ENCODE results near the gene TTC9C. TPM values are rescaled to one million over a fixed set of nuclear protein-coding genes. Genes with fewer than 3 reads are reported as not detected.

Gene TTC9C
- total RNA-seq, 1 donor from 2014 or later = 31.3 TPM

GRCh38 chr11:62708392-62708791 is 19.9 kb upstream of the TTC9C start:
- Histone ChIP-seq H3K27ac (peak overlapping the region; percentile 99), H3K4me3 (peak overlapping the region; percentile 73), H3K4me1 (peaks cover 39% of the 10 kb centered on the region), H3K36me3 (peaks cover 30% of the 10 kb centered on the region), H3K27me3 (no peaks in the 10 kb centered on the region), H3K9me3 (no peaks in the 10 kb centered on the region)
- DNase-seq = peak; percentile 43
- ATAC-seq = no peak
- no peak for TF ChIP-seq CTCF (IDR thresholded peaks at IDR 0.05)
- intact Hi-C loops (cut with DNase I) = no loop called here

GRCh38 chr11:62708793-62709192 is 19.5 kb upstream of the TTC9C start:
- ATAC-seq = no peak
- TF ChIP-seq CTCF (IDR thresholded peaks at IDR 0.05) = no peak
- peak overlapping the region; percentile 99 for H3K27ac ChIP-seq
- intact Hi-C loops (cut with DNase I) = no loop called here
- H3K9me3 ChIP-seq = no peaks in the 10 kb centered on the region
- H3K27me3 ChIP-seq = no peaks in the 10 kb centered on the region
- H3K4me1 ChIP-seq = peaks cover 39% of the 10 kb centered on the region
- peak overlapping the region; percentile 73 for H3K4me3 ChIP-seq
- H3K36me3 ChIP-seq = peaks cover 34% of the 10 kb centered on the region
- DNase-seq = peak; percentile 74

- ATAC-seq = peak; percentile 90
Observed at GRCh38 chr11:62709247-62710000, 18.9 kb upstream of the TTC9C start.

GRCh38 chr11:62710001-62710345 is 18.3 kb upstream of the TTC9C start:
- no peaks in the 10 kb centered on the region for H3K9me3 ChIP-seq
- no peaks in the 10 kb centered on the region for H3K27me3 ChIP-seq
- H3K36me3 ChIP-seq = peaks cover 45% of the 10 kb centered on the region
- H3K4me1 ChIP-seq = peaks cover 39% of the 10 kb centered on the region
- intact Hi-C loops (cut with DNase I) = no loop called here
- peak overlapping the region; percentile 73 for H3K4me3 ChIP-seq
- TF ChIP-seq CTCF (IDR thresholded peaks at IDR 0.05) = no peak
- peak; percentile 60 for DNase-seq
- ATAC-seq = no peak
- H3K27ac ChIP-seq = peak overlapping the region; percentile 99

More at GRCh38 chr11:62709247-62710000, 18.9 kb upstream of the TTC9C start:
- Histone ChIP-seq H3K27me3 (no peaks in the 10 kb centered on the region), H3K4me1 (peaks cover 39% of the 10 kb centered on the region), H3K9me3 (no peaks in the 10 kb centered on the region), H3K27ac (peak overlapping the region; percentile 99), H3K36me3 (peaks cover 40% of the 10 kb centered on the region), H3K4me3 (peak overlapping the region; percentile 73)
- no peak for TF ChIP-seq CTCF (IDR thresholded peaks at IDR 0.05)
- intact Hi-C loops (cut with DNase I) = no loop called here
- DNase-seq = peak; percentile 97

GRCh38 chr11:62712276-62712812 is 15.9 kb upstream of the TTC9C start:
- Histone ChIP-seq H3K36me3 (peaks cover 68% of the 10 kb centered on the region), H3K4me3 (no peak overlapping the region), H3K27ac (no peak overlapping the region), H3K27me3 (no peaks in the 10 kb centered on the region), H3K9me3 (no peaks in the 10 kb centered on the region), H3K4me1 (peaks cover 21% of the 10 kb centered on the region)
- DNase-seq (no peak), ATAC-seq (no peak)
- TF ChIP-seq CTCF (IDR thresholded peaks at IDR 0.05) = no peak
- intact Hi-C loops (cut with DNase I) = no loop called here
